Naive thymus-derived CD4-positive, alpha-beta T cell (primary cell): Measurements from ENCODE around the gene MAP3K7CL. TPM values are rescaled to one million over a fixed set of nuclear protein-coding genes. Genes with fewer than 3 reads are reported as not detected.

ENCODE experiments used
- ATAC-seq: fragments of 150-1000 bp; cut with Tn5 transposase; 2 replicates; pipeline ENCODE4 v1.10.0; 2021; ENCODE audit warnings: mild to moderate bottlenecking, moderate library complexity
- CTCF ChIA-PET: fragments of 350-600 bp; sonication (Branson Sonifier 250); formaldehyde crosslinking; loops from one replicate; lab custom pipeline; 2021; ENCODE audit warnings: antibody characterized with exemption; lab: Charles Lee
- POLR2A ChIA-PET: fragments of 350-600 bp; sonication (Branson Sonifier 250); formaldehyde crosslinking; loops from one replicate; lab custom pipeline; 2021; ENCODE audit warnings: antibody characterized with exemption, inconsistent platforms; lab: Charles Lee
- DNase-seq, 9 donors: peaks; one replicate each; pipeline versions ENCODE4 v3.0.0 to v3.0.0-alpha.2; 2020 to 2022; ENCODE audit warnings: mixed read lengths in 1 of 9
- H3K27ac ChIP-seq: one replicate; pipeline ENCODE4 v1.7.0; 2013; ENCODE audit warnings: mild to moderate bottlenecking, low read depth, low read length, moderate library complexity
- H3K27me3 ChIP-seq, 2 donors: one replicate each; pipeline ENCODE4 v1.7.0; 2013; ENCODE audit warnings: low read length in 2 of 2, mild to moderate bottlenecking in 2 of 2, moderate library complexity in 2 of 2; ENCODE audit not compliant: control insufficient read depth in 2 of 2, insufficient read depth in 2 of 2
- H3K36me3 ChIP-seq, 3 experiments: 1 replicate in 2 of 3; 2 replicates in 1 of 3; pipeline ENCODE4 v1.7.0; 2013; ENCODE audit warnings: low read length in 3 of 3, mild to moderate bottlenecking in 3 of 3, moderate library complexity in 1 of 3; ENCODE audit not compliant: insufficient read depth in 3 of 3, control insufficient read depth in 2 of 3
- H3K4me1 ChIP-seq, 2 donors: one replicate each; pipeline ENCODE4 v1.7.0; 2013; ENCODE audit warnings: low read length in 2 of 2, mild to moderate bottlenecking in 2 of 2, moderate library complexity in 1 of 2; ENCODE audit not compliant: control insufficient read depth in 2 of 2, insufficient read depth in 2 of 2
- H3K4me3 ChIP-seq: 2 replicates; pipeline ENCODE4 v1.7.0; 2013; ENCODE audit warnings: mild to moderate bottlenecking, low read length
- H3K9me3 ChIP-seq, 3 experiments: 1 replicate in 2 of 3; 2 replicates in 1 of 3; pipeline ENCODE4 v1.7.0; 2013; ENCODE audit warnings: low read length in 3 of 3; ENCODE audit not compliant: control insufficient read depth in 2 of 3
- H3K27ac Mint-ChIP-seq, 9 donors: one replicate each; pipeline ENCODE4 v1.8.0; 2020 to 2022; ENCODE audit warnings: mixed read lengths in 9 of 9, mild to moderate bottlenecking in 8 of 9, moderate library complexity in 5 of 9, inconsistent platforms in 2 of 9
- H3K27me3 Mint-ChIP-seq, 5 donors: one replicate each; pipeline ENCODE4 v1.8.0; 2021 to 2022; ENCODE audit warnings: mixed read lengths in 5 of 5, mild to moderate bottlenecking in 1 of 5
- H3K36me3 Mint-ChIP-seq, 5 donors: one replicate each; pipeline ENCODE4 v1.8.0; 2020 to 2022; ENCODE audit warnings: mixed read lengths in 5 of 5, mild to moderate bottlenecking in 3 of 5, inconsistent platforms in 1 of 5
- H3K4me1 Mint-ChIP-seq, 7 donors: one replicate each; pipeline ENCODE4 v1.8.0; 2020 to 2022; ENCODE audit warnings: mixed read lengths in 7 of 7, mild to moderate bottlenecking in 3 of 7, inconsistent platforms in 1 of 7
- H3K4me3 Mint-ChIP-seq, 10 donors: one replicate each; pipeline ENCODE4 v1.8.0; 2020 to 2022; ENCODE audit warnings: mild to moderate bottlenecking in 10 of 10, mixed read lengths in 10 of 10, moderate library complexity in 6 of 10, inconsistent platforms in 2 of 10
- H3K9me3 Mint-ChIP-seq, 11 donors: one replicate each; pipeline ENCODE4 v1.8.0; 2020 to 2022; ENCODE audit warnings: mixed read lengths in 11 of 11, mild to moderate bottlenecking in 4 of 11, inconsistent platforms in 1 of 11, moderate library complexity in 1 of 11
- intact Hi-C, 2 donors: fragments of 100-400 bp; cut with micrococcal nuclease; formaldehyde crosslinking; loops; one replicate each; pipeline ENCODE4 v1.15.1; 2023
- polyA plus RNA-seq, 2 donors: library from polyadenylated mRNA; unstranded; fragments of 300-500 nt; fragmentation: Illumina TruSeq; gene quantifications; one replicate each; pipeline ENCODE4 v1.2.3, GENCODE V29; 2021
- total RNA-seq, 6 experiments: library from RNA in 5 of 6; stranded (reverse) in 5 of 6; gene quantifications; 1 replicate in 5 of 6; 2 replicates in 1 of 6; pipeline ENCODE4 v1.2.3 and lab custom pipeline; 2021 to 2026

Gene MAP3K7CL
- total and polyA plus RNA-seq, 7 experiments from 2014 or later: 2.7 to 11.6 (median 6.8) TPM

- Mint-ChIP-seq H3K27me3 (peaks cover 0 to 3% (median 0%) of the 10 kb centered on the region in 5 donors), H3K36me3 (peaks cover 0 to 21% (median 10%) of the 10 kb centered on the region in 5 donors), H3K27ac (no peak overlapping the region), H3K9me3 (peaks cover 0 to 7% (median 0%) of the 10 kb centered on the region in 11 donors), H3K4me1 (peaks cover 5 to 33% (median 8%) of the 10 kb centered on the region in 7 donors), H3K4me3 (no peak overlapping the region)
- H3K27me3 ChIP-seq: no peaks in the 10 kb centered on the region
- ATAC-seq: no peak
- H3K4me3 ChIP-seq: no peak overlapping the region
- H3K36me3 ChIP-seq: no peaks in the 10 kb centered on the region
- ChIA-PET POLR2A (no interaction called here), CTCF (no interaction called here)
- intact Hi-C loops: loop anchor here in 1 of 2 donors (5.0 kb wide), 1 partner anchor 128 kb away; the partner anchor contains the start of gene BACH1
- no peaks in the 10 kb centered on the region for H3K9me3 ChIP-seq
- no peak for DNase-seq
- no peaks in the 10 kb centered on the region for H3K4me1 ChIP-seq
- no peak overlapping the region for H3K27ac ChIP-seq
Measured at GRCh38 chr21:29168891-29169315, 38.5 kb downstream of the MAP3K7CL start.

- H3K27ac Mint-ChIP-seq: peak overlapping the region in 2 of 9 donors; percentile 61 to 74
- no peak overlapping the region for H3K4me3 ChIP-seq
- peaks cover 0 to 26% (median 10%) of the 10 kb centered on the region in 5 donors for H3K36me3 Mint-ChIP-seq
- no peaks in the 10 kb centered on the region for H3K27me3 ChIP-seq
- ChIA-PET POLR2A (no interaction called here), CTCF (no interaction called here)
- no peaks in the 10 kb centered on the region for H3K36me3 ChIP-seq
- no peak for ATAC-seq
- intact Hi-C loops: no loop called here
- H3K27ac ChIP-seq: no peak overlapping the region
- H3K4me3 Mint-ChIP-seq: peak overlapping the region in 1 of 10 donors; percentile 3
- peaks cover 0 to 3% (median 0%) of the 10 kb centered on the region in 5 donors for H3K27me3 Mint-ChIP-seq
- H3K9me3 ChIP-seq: no peaks in the 10 kb centered on the region
- peaks cover 5 to 37% (median 8%) of the 10 kb centered on the region in 7 donors for H3K4me1 Mint-ChIP-seq
- no peak for DNase-seq
- no peaks in the 10 kb centered on the region for H3K4me1 ChIP-seq
- peaks cover 0 to 7% (median 0%) of the 10 kb centered on the region in 11 donors for H3K9me3 Mint-ChIP-seq
Measured at GRCh38 chr21:29170944-29171343, 40.5 kb downstream of the MAP3K7CL start.

GRCh38 chr21:29172282-29172681 lies 41.8 kb downstream of the MAP3K7CL start:
- Histone ChIP-seq H3K27ac (no peak overlapping the region), H3K4me3 (no peak overlapping the region), H3K27me3 (no peaks in the 10 kb centered on the region), H3K4me1 (no peaks in the 10 kb centered on the region), H3K9me3 (no peaks in the 10 kb centered on the region), H3K36me3 (no peaks in the 10 kb centered on the region)
- ChIA-PET CTCF (no interaction called here), POLR2A (no interaction called here)
- Mint-ChIP-seq H3K27me3 (no peaks in the 10 kb centered on the region), H3K27ac (no peak overlapping the region), H3K9me3 (peaks cover 0 to 7% (median 0%) of the 10 kb centered on the region in 11 donors), H3K36me3 (peaks cover 0 to 26% (median 6%) of the 10 kb centered on the region in 5 donors), H3K4me3 (no peak overlapping the region), H3K4me1 (peaks cover 5 to 34% (median 8%) of the 10 kb centered on the region in 7 donors)
- intact Hi-C loops: no loop called here
- DNase-seq (no peak), ATAC-seq (no peak)

- H3K4me1 ChIP-seq: no peaks in the 10 kb centered on the region
- Mint-ChIP-seq H3K27ac (no peak overlapping the region), H3K27me3 (no peaks in the 10 kb centered on the region), H3K4me1 (peaks cover 5 to 28% (median 8%) of the 10 kb centered on the region in 7 donors), H3K4me3 (no peak overlapping the region), H3K9me3 (peaks cover 0 to 7% (median 0%) of the 10 kb centered on the region in 11 donors), H3K36me3 (peaks cover 0 to 19% (median 6%) of the 10 kb centered on the region in 5 donors)
- ChIA-PET POLR2A (no interaction called here), CTCF (no interaction called here)
- no peaks in the 10 kb centered on the region for H3K36me3 ChIP-seq
- no peak overlapping the region for H3K4me3 ChIP-seq
- H3K27me3 ChIP-seq: no peaks in the 10 kb centered on the region
- DNase-seq (no peak), ATAC-seq (no peak)
- no peaks in the 10 kb centered on the region for H3K9me3 ChIP-seq
- intact Hi-C loops: no loop called here
- no peak overlapping the region for H3K27ac ChIP-seq
Measured at GRCh38 chr21:29174607-29175013, 44.2 kb downstream of the MAP3K7CL start.

- Histone ChIP-seq H3K4me3 (no peak overlapping the region), H3K36me3 (no peaks in the 10 kb centered on the region), H3K27ac (no peak overlapping the region), H3K4me1 (no peaks in the 10 kb centered on the region), H3K9me3 (no peaks in the 10 kb centered on the region), H3K27me3 (no peaks in the 10 kb centered on the region)
- ATAC-seq (no peak), DNase-seq (no peak)
- Mint-ChIP-seq H3K4me1 (peaks cover 0 to 20% (median 5%) of the 10 kb centered on the region in 7 donors), H3K4me3 (no peak overlapping the region), H3K27ac (peak overlapping the region in 1 of 9 donors; percentile 12), H3K9me3 (no peaks in the 10 kb centered on the region), H3K36me3 (peaks cover 0 to 14% (median 4%) of the 10 kb centered on the region in 5 donors), H3K27me3 (no peaks in the 10 kb centered on the region)
- intact Hi-C loops: no loop called here
- CTCF ChIA-PET: no interaction called here
- POLR2A ChIA-PET: interaction anchor here (0.6 to 0.8 kb wide), 2 partner anchors 13 to 98 kb away, joined by 3 read pairs; no protein-coding TSS in a partner anchor
Measured at GRCh38 chr21:29175408-29176134, 45.1 kb downstream of the MAP3K7CL start.

GRCh38 chr21:29176471-29177120 lies 46.2 kb downstream of the MAP3K7CL start:
- POLR2A ChIA-PET: interaction anchor here (0.8 kb wide), 1 partner anchor 99 kb away, joined by 3 read pairs; no protein-coding TSS in a partner anchor
- ATAC-seq (no peak), DNase-seq (no peak)
- H3K4me1 ChIP-seq: no peaks in the 10 kb centered on the region
- no peaks in the 10 kb centered on the region for H3K27me3 ChIP-seq
- CTCF ChIA-PET: no interaction called here
- no peak overlapping the region for H3K27ac ChIP-seq
- Mint-ChIP-seq H3K4me1 (peaks cover 0 to 18% (median 3%) of the 10 kb centered on the region in 7 donors), H3K27me3 (no peaks in the 10 kb centered on the region), H3K4me3 (no peak overlapping the region), H3K36me3 (peaks cover 0 to 11% (median 4%) of the 10 kb centered on the region in 5 donors), H3K27ac (no peak overlapping the region), H3K9me3 (no peaks in the 10 kb centered on the region)
- intact Hi-C loops: no loop called here
- H3K4me3 ChIP-seq: no peak overlapping the region
- no peaks in the 10 kb centered on the region for H3K36me3 ChIP-seq
- H3K9me3 ChIP-seq: no peaks in the 10 kb centered on the region
